WERI-Rb-1 (cell line): ENCODE measurements around the gene MGAT5.

Experiments
- DNase-seq: peaks from one replicate; pipeline ENCODE4 v3.0.0-alpha.2; 2020
- H3K27ac ChIP-seq: fragments of 250-450 bp; sonication (Bioruptor Pico); 2 replicates; pipeline ENCODE4 v1.5.1; 2020; ENCODE audit warnings: mild to moderate bottlenecking, moderate library complexity
- H3K27me3 ChIP-seq: fragments of 250-450 bp; sonication (Bioruptor Pico); 2 replicates; pipeline ENCODE4 v1.5.1; 2021; ENCODE audit warnings: mild to moderate bottlenecking, low read depth, moderate library complexity; ENCODE audit not compliant: insufficient read depth, severe bottlenecking
- H3K36me3 ChIP-seq: fragments of 250-450 bp; sonication (Bioruptor Pico); 2 replicates; pipeline ENCODE4 v1.5.1; 2020; ENCODE audit warnings: mild to moderate bottlenecking, moderate library complexity
- H3K4me3 ChIP-seq: 2 replicates; pipeline ENCODE4 v1.5.1; 2011; ENCODE audit warnings: low read depth, mild to moderate bottlenecking, control low read depth, low read length
- H3K9me3 ChIP-seq: fragments of 250-450 bp; sonication (Bioruptor Pico); 2 replicates; pipeline ENCODE4 v1.5.1; 2021; ENCODE audit warnings: mild to moderate bottlenecking, moderate library complexity; ENCODE audit not compliant: severe bottlenecking
- CTCF ChIP-seq: IDR thresholded peaks from 2 replicates; pipeline ENCODE4 v1.5.1; 2011; ENCODE audit warnings: low read depth, mild to moderate bottlenecking, control low read depth, inconsistent platforms, low read length

MGAT5 gene

GRCh38 chr2:134421556-134422328 is 167.9 kb downstream of the MGAT5 start:
- Histone ChIP-seq H3K27me3 (no peaks in the 10 kb centered on the region), H3K36me3 (peaks cover 39% of the 10 kb centered on the region), H3K27ac (no peak overlapping the region), H3K4me3 (no peak overlapping the region), H3K9me3 (no peaks in the 10 kb centered on the region)
- DNase-seq = no peak
- no peak for TF ChIP-seq CTCF

GRCh38 chr2:134425724-134426496 is 172.0 kb downstream of the MGAT5 start:
- H3K9me3 ChIP-seq = no peaks in the 10 kb centered on the region
- no peak overlapping the region for H3K4me3 ChIP-seq
- no peak overlapping the region for H3K27ac ChIP-seq
- peaks cover 66% of the 10 kb centered on the region for H3K36me3 ChIP-seq
- no peak for DNase-seq
- no peak for TF ChIP-seq CTCF
- no peaks in the 10 kb centered on the region for H3K27me3 ChIP-seq

GRCh38 chr2:134426721-134427120 is 172.8 kb downstream of the MGAT5 start:
- peaks cover 67% of the 10 kb centered on the region for H3K36me3 ChIP-seq
- DNase-seq = no peak
- no peak overlapping the region for H3K27ac ChIP-seq
- no peaks in the 10 kb centered on the region for H3K27me3 ChIP-seq
- H3K4me3 ChIP-seq = no peak overlapping the region
- TF ChIP-seq CTCF = no peak
- H3K9me3 ChIP-seq = no peaks in the 10 kb centered on the region

- H3K4me3 ChIP-seq = no peak overlapping the region
- no peaks in the 10 kb centered on the region for H3K27me3 ChIP-seq
- DNase-seq = no peak
- H3K9me3 ChIP-seq = no peaks in the 10 kb centered on the region
- H3K27ac ChIP-seq = no peak overlapping the region
- TF ChIP-seq CTCF = no peak
- H3K36me3 ChIP-seq = peaks cover 55% of the 10 kb centered on the region
These were observed 176.0 kb downstream of the MGAT5 start for GRCh38 chr2:134429886-134430285.

- TF ChIP-seq CTCF = no peak
- peaks cover 63% of the 10 kb centered on the region for H3K36me3 ChIP-seq
These were observed 178.1 kb downstream of the MGAT5 start for GRCh38 chr2:134431838-134432434.

More at GRCh38 chr2:134431838-134432434, 178.1 kb downstream of the MGAT5 start:
- no peaks in the 10 kb centered on the region for H3K9me3 ChIP-seq
- H3K27me3 ChIP-seq = no peaks in the 10 kb centered on the region
- DNase-seq = no peak
- no peak overlapping the region for H3K27ac ChIP-seq
- H3K4me3 ChIP-seq = no peak overlapping the region
